ENCODE data around the gene ASIC3. TPM values are rescaled to one million over a fixed set of nuclear protein-coding genes. Genes with fewer than 3 reads are reported as not detected.

ASIC3 gene
- total and polyA plus RNA-seq, 2 of the 4 experiments (the other 2 are of a cell fraction) = 0.74 TPM; not detected in 1

GRCh38 chr7:151003572-151003971, 44.8 kb upstream of the ASIC3 start:
- no peak for DNase-seq
- Histone ChIP-seq H3K79me1 (ENCODE audit: low read depth in 1 of 2, low read length in 2 of 2) (no peaks in the 10 kb centered on the region), H3K27ac (ENCODE audit: insufficient read depth, low read length) (no peak overlapping the region), H4K20me1 (ENCODE audit: insufficient read depth, low read length) (no peaks in the 10 kb centered on the region), H2BK5ac (ENCODE audit: low read depth, low read length, poor library complexity, severe bottlenecking) (no peak overlapping the region), H3K9me3 (ENCODE audit: control insufficient read depth, insufficient read depth, low read length) (no peaks in the 10 kb centered on the region), H3K4me2 (ENCODE audit: low read depth, low read length) (no peak overlapping the region), H3K18ac (ENCODE audit: low read depth, low read length) (no peak overlapping the region), H4K91ac (ENCODE audit: insufficient read depth, low read depth, low read length) (no peak overlapping the region), H2AFZ (replicated peaks; ENCODE audit: low read length, poor library complexity) (no peak overlapping the region), H4K5ac (ENCODE audit: low read depth, low read length) (no peak overlapping the region), H3K36me3 (ENCODE audit: control insufficient read depth, insufficient read depth, low read length) (no peaks in the 10 kb centered on the region), H2BK120ac (ENCODE audit: low read depth, low read length) (no peak overlapping the region), H2AK5ac (ENCODE audit: low read depth, low read length) (no peak overlapping the region), H2BK20ac (ENCODE audit: low read depth, low read length) (no peak overlapping the region), H3K4ac (ENCODE audit: low read depth, low read length) (no peak overlapping the region), H3K14ac (replicated peaks; ENCODE audit: low read depth, low read length) (no peak overlapping the region), H3K4me3 (ENCODE audit: insufficient read depth, low read depth, low read length) (no peak overlapping the region), H3K9me1 (ENCODE audit: insufficient read depth, low read length) (no peaks in the 10 kb centered on the region), H2BK15ac (ENCODE audit: low read depth, low read length) (no peak overlapping the region), H3K4me1 (ENCODE audit: control insufficient read depth, insufficient read depth, low read length) (no peaks in the 10 kb centered on the region), H4K8ac (ENCODE audit: low read depth in 2 of 2, low read length in 2 of 2) (no peak overlapping the region), H3K23ac (ENCODE audit: low read depth, low read length) (no peak overlapping the region), H3K27me3 (ENCODE audit: control insufficient read depth, insufficient read depth, low read length) (peaks cover 22% of the 10 kb centered on the region), H3K9ac (ENCODE audit: low read depth, low read length) (no peak overlapping the region), H2AK9ac (replicated peaks; ENCODE audit: low read depth, low read length, poor library complexity) (no peak overlapping the region), H3K56ac (ENCODE audit: extremely low read depth, insufficient read depth, low read length) (no peak overlapping the region)
- POLR2A ChIA-PET (ENCODE audit: unreplicated experiment) = no interaction called here
- dilution Hi-C loops (cut with HindIII; ENCODE audit: low sequenced_read_pairs, unreplicated experiment) (no loop called here), intact Hi-C loops (cut with micrococcal nuclease) (no loop called here), in situ Hi-C loops (cut with MboI; ENCODE audit: low sequenced_read_pairs) (no loop called here)
- WGBS, 2 experiments (ENCODE audit: extremely low coverage in 2 of 2, insufficient read length in 1 of 2) = 85% methylated on average over 9 of the region's 12 CpGs; no CpG with 5 or more reads in 1 of the 2 experiments
- CTCF ChIA-PET = no interaction called here
- no TSS peak for BruUV-seq (replicated peaks)
- no peak for ATAC-seq (ENCODE audit: low read depth)
- no peak for TF ChIP-seq FOS (IDR thresholded peaks at IDR 0.05; ENCODE audit: low read depth, low read length)
- no peak for TF ChIP-seq CEBPB (IDR thresholded peaks at IDR 0.05; ENCODE audit: low read depth, low read length)
- no peak for TF ChIP-seq BHLHE40 (IDR thresholded peaks at IDR 0.05; ENCODE audit: low read depth, low read length)
- no peak for TF ChIP-seq ELK1 (IDR thresholded peaks at IDR 0.05; ENCODE audit: borderline replicate concordance, low read depth, low read length)

Measured in IMR-90 (cell line).